ENCODE measurements around the gene JARID2. TPM values are rescaled to one million over a fixed set of nuclear protein-coding genes. Genes with fewer than 3 reads are reported as not detected.

The JARID2 gene
- total and polyA plus RNA-seq, 2 of the 13 experiments (the other 11 are each of a cell fraction or from before 2014, with no cell fraction given): 7.5 to 10.3 TPM

DNA sequence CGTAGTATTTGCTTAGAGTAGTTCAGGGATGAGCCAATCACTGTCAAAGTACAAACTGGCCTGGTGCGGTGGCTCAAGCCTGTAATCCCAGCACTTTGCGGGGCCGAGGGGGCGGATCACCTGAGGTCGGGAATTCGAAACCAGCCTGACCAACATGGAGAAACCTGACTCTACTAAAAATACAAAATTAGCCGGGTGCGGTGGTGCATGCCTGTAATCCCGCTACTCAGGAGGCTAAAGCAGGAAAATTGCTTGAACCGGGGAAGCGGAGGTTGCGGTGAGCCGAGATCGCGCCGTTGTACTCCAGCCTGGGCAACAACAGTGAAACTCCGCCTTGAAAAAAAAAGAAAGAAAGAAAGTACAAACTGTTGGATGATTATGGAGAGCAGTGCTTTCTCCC lies 27.5 kb upstream of the JARID2 start:
- intact Hi-C loops (cut with micrococcal nuclease; ENCODE audit: unreplicated experiment): no loop called here

More for the DNA sequence above, 27.5 kb upstream of the JARID2 start:
- Histone ChIP-seq H3K27ac (ENCODE audit: extremely low read length, insufficient read depth, low read length) (no peak overlapping the region), H2AFZ (ENCODE audit: low read length) (no peak overlapping the region), H4K20me1 (ENCODE audit: insufficient read depth, low read length) (no peaks in the 10 kb centered on the region), H3K79me2 (ENCODE audit: insufficient read depth, low read length) (no peaks in the 10 kb centered on the region), H3K4me1 (ENCODE audit: insufficient read depth, low read length) (peaks cover 22% of the 10 kb centered on the region), H3K36me3 (replicated peaks in 1 of 2; ENCODE audit: control insufficient read depth in 1 of 2, insufficient read depth in 2 of 2, low read length in 2 of 2) (no peaks in the 10 kb centered on the region), H3K9ac (ENCODE audit: insufficient read depth, low read depth, low read length) (no peak overlapping the region), H3K27me3 (ENCODE audit: control insufficient read depth in 1 of 2, insufficient read depth in 2 of 2, low read length in 2 of 2) (peaks cover 3% of the 10 kb centered on the region in 2 experiments; a peak in 3 of 5 replicates), H3K4me3 (replicated peaks in 1 of 3; ENCODE audit: insufficient read depth in 1 of 3, low read depth in 2 of 3, low read length in 3 of 3) (no peak overlapping the region), H3K4me2 (ENCODE audit: low read depth, low read length) (no peak overlapping the region), H3K9me3 (ENCODE audit: low read length) (no peaks in the 10 kb centered on the region)
- WGBS (ENCODE audit: low lambda C conversion rate): 82% methylated on average over 18 of the region's 18 CpGs
- POLR2A ChIA-PET: no interaction called here
- TF ChIP-seq, protein P1, sequence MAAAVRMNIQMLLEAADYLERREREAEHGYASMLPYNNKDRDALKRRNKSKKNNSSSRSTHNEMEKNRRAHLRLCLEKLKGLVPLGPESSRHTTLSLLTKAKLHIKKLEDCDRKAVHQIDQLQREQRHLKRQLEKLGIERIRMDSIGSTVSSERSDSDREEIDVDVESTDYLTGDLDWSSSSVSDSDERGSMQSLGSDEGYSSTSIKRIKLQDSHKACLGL (CRISPR knock-in tag; IDR thresholded peaks at IDR 0.05): no peak
- TF ChIP-seq, protein P2, sequence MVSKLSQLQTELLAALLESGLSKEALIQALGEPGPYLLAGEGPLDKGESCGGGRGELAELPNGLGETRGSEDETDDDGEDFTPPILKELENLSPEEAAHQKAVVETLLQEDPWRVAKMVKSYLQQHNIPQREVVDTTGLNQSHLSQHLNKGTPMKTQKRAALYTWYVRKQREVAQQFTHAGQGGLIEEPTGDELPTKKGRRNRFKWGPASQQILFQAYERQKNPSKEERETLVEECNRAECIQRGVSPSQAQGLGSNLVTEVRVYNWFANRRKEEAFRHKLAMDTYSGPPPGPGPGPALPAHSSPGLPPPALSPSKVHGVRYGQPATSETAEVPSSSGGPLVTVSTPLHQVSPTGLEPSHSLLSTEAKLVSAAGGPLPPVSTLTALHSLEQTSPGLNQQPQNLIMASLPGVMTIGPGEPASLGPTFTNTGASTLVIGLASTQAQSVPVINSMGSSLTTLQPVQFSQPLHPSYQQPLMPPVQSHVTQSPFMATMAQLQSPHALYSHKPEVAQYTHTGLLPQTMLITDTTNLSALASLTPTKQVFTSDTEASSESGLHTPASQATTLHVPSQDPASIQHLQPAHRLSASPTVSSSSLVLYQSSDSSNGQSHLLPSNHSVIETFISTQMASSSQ (IDR thresholded peaks at IDR 0.05; ENCODE audit: low read depth): no peak
- TF ChIP-seq, protein P2 (CRISPR knock-in tag; IDR thresholded peaks at IDR 0.05; ENCODE audit: borderline replicate concordance): no peak
- TF ChIP-seq, protein P3, sequence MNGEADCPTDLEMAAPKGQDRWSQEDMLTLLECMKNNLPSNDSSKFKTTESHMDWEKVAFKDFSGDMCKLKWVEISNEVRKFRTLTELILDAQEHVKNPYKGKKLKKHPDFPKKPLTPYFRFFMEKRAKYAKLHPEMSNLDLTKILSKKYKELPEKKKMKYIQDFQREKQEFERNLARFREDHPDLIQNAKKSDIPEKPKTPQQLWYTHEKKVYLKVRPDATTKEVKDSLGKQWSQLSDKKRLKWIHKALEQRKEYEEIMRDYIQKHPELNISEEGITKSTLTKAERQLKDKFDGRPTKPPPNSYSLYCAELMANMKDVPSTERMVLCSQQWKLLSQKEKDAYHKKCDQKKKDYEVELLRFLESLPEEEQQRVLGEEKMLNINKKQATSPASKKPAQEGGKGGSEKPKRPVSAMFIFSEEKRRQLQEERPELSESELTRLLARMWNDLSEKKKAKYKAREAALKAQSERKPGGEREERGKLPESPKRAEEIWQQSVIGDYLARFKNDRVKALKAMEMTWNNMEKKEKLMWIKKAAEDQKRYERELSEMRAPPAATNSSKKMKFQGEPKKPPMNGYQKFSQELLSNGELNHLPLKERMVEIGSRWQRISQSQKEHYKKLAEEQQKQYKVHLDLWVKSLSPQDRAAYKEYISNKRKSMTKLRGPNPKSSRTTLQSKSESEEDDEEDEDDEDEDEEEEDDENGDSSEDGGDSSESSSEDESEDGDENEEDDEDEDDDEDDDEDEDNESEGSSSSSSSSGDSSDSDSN (CRISPR knock-in tag; IDR thresholded peaks at IDR 0.05): no peak
- no peak for TF ChIP-seq ZEB1 (IDR thresholded peaks at IDR 0.05; ENCODE audit: insufficient replicate concordance, low read depth)
- no peak for TF ChIP-seq FOXA1 (IDR thresholded peaks at IDR 0.05)
- no peak for TF ChIP-seq FOXA1 (CRISPR knock-in tag; IDR thresholded peaks at IDR 0.05)
- TF ChIP-seq ZNF75D (CRISPR knock-in tag; IDR thresholded peaks at IDR 0.05; ENCODE audit: borderline replicate concordance): no peak
- TF ChIP-seq ZNF773 (CRISPR knock-in tag; IDR thresholded peaks at IDR 0.05; ENCODE audit: borderline replicate concordance): no peak
- TF ChIP-seq ZNF720 (CRISPR knock-in tag; IDR thresholded peaks at IDR 0.05): no peak
- no peak for TF ChIP-seq THAP7 (CRISPR knock-in tag; IDR thresholded peaks at IDR 0.05)
- TF ChIP-seq ZNF282 (IDR thresholded peaks at IDR 0.05; ENCODE audit: partially characterized antibody): no peak
- TF ChIP-seq PHF21A (CRISPR knock-in tag; IDR thresholded peaks at IDR 0.05): no peak
- no peak for TF ChIP-seq HDAC6 (IDR thresholded peaks at IDR 0.05; ENCODE audit: low read depth, low read length)
- no peak for TF ChIP-seq NFATC3 (CRISPR knock-in tag; IDR thresholded peaks at IDR 0.05)
- no peak for TF ChIP-seq AKAP8 (CRISPR knock-in tag; IDR thresholded peaks at IDR 0.05)
- TF ChIP-seq ZNF83 (CRISPR knock-in tag; IDR thresholded peaks at IDR 0.05; ENCODE audit: borderline replicate concordance): no peak
- no peak for TF ChIP-seq HOXD1 (CRISPR knock-in tag; IDR thresholded peaks at IDR 0.05)
- ATAC-seq (no peak), DNase-seq (ENCODE audit: low spot score) (no peak), FAIRE-seq (no peak)
- in situ Hi-C loops (cut with HindIII; ENCODE audit: extremely low pct_ligation_motif_present, low pct_unique_long_range_greater_than_20kb): no loop called here
- CTCF ChIA-PET (ENCODE audit: low intra/inter-chr PET ratio, low total read pairs): no interaction called here
- no TSS peak for BruUV-seq (replicated peaks)

Data from HepG2 (cell line).